OCI-LY7 (cell line): Measurements from ENCODE around the gene ZNF469. TPM values are rescaled to one million over a fixed set of nuclear protein-coding genes. Genes with fewer than 3 reads are reported as not detected.

ENCODE experiments used
- BruUV-seq: library from RNA; stranded (reverse); fragments of 400-500 nt; replicated peaks from 2 replicates; lab custom pipeline; 2021; lab: Mats Ljungman, UMichigan
- CTCF ChIA-PET: fragments of 300-600 bp; sonication (Branson Sonifier 250); formaldehyde crosslinking; loops from one replicate; lab custom pipeline; 2022; ENCODE audit warnings: antibody characterized with exemption; ENCODE audit not compliant: unreplicated experiment; lab: Charles Lee
- POLR2A ChIA-PET: fragments of 300-600 bp; sonication (Branson Sonifier 250); formaldehyde crosslinking; loops from one replicate; lab custom pipeline; 2022; ENCODE audit warnings: antibody characterized with exemption; lab: Charles Lee
- DNase-seq: peaks from one replicate; pipeline ENCODE4 v3.0.0-alpha.2; 2015; ENCODE audit warnings: low spot score
- H2AFZ ChIP-seq: fragments of 200-600 bp; sonication (generic), shearing (Covaris generic); 2 replicates; pipeline ENCODE4 v1.6.1; 2014; ENCODE audit warnings: mild to moderate bottlenecking, antibody characterized with exemption, low read length, moderate library complexity
- H3K27ac ChIP-seq: fragments of 200-600 bp; sonication (generic); 2 replicates; pipeline ENCODE4 v1.5.1; 2014; ENCODE audit warnings: mixed run types, low read depth, mild to moderate bottlenecking, moderate library complexity, low read length, inconsistent platforms; ENCODE audit not compliant: poor library complexity, severe bottlenecking
- H3K36me3 ChIP-seq: fragments of 200-600 bp; sonication (generic); 2 replicates; pipeline ENCODE4 v1.6.1; 2014; ENCODE audit warnings: mild to moderate bottlenecking, antibody characterized with exemption, low read length, moderate library complexity, mixed read lengths; ENCODE audit not compliant: insufficient read depth
- H3K4me1 ChIP-seq: fragments of 200-600 bp; sonication (generic); 2 replicates; pipeline ENCODE4 v1.5.1; 2014; ENCODE audit warnings: mild to moderate bottlenecking, low read length; ENCODE audit not compliant: insufficient read depth, poor library complexity, severe bottlenecking
- H3K4me2 ChIP-seq: fragments of 200-600 bp; sonication (generic); 2 replicates; pipeline ENCODE4 v1.6.1; 2014; ENCODE audit warnings: mild to moderate bottlenecking, low read length
- H3K4me3 ChIP-seq: fragments of 200-600 bp; sonication (generic); 2 replicates; pipeline ENCODE4 v1.5.1; 2014; ENCODE audit warnings: mild to moderate bottlenecking, low read depth, low read length; ENCODE audit not compliant: poor library complexity, severe bottlenecking
- H3K79me2 ChIP-seq: fragments of 200-600 bp; sonication (generic); 2 replicates; pipeline ENCODE4 v1.6.1; 2016; ENCODE audit warnings: low read depth, mild to moderate bottlenecking, low read length, moderate library complexity, mixed read lengths; ENCODE audit not compliant: insufficient read depth
- H3K9me2 ChIP-seq: fragments of 200-600 bp; sonication (generic); 2 replicates; pipeline ENCODE4 v1.6.1; 2016; ENCODE audit warnings: mild to moderate bottlenecking, low read length, mixed read lengths; ENCODE audit not compliant: insufficient read depth
- H3K9me3 ChIP-seq: fragments of 200-600 bp; sonication (generic); 2 replicates; pipeline ENCODE4 v1.6.1; 2014; ENCODE audit warnings: mild to moderate bottlenecking, mixed run types, low read length, mixed read lengths
- H4K20me1 ChIP-seq: fragments of 200-600 bp; sonication (generic); 2 replicates; pipeline ENCODE4 v1.6.1; 2014; ENCODE audit warnings: mild to moderate bottlenecking, antibody characterized with exemption, low read length, moderate library complexity, mixed read lengths; ENCODE audit not compliant: insufficient read depth
- EZH2phosphoT487 ChIP-seq: fragments of 200-600 bp; sonication (generic); IDR thresholded peaks from 2 replicates; pipeline ENCODE4 v1.6.1; 2018; ENCODE audit warnings: low read depth, borderline replicate concordance, mild to moderate bottlenecking, mixed run types, antibody characterized with exemption, low read length, moderate library complexity, mixed read lengths
- intact Hi-C: fragments of 100-400 bp; cut with micrococcal nuclease; formaldehyde crosslinking; loops from one replicate; pipeline ENCODE4 v1.10.0; 2022; ENCODE audit not compliant: unreplicated experiment
- total RNA-seq, 2 experiments: library from RNA; depleted of rRNA in 1 of 2; stranded (reverse); fragments of >200 nt in 1 of 2; shearing (Covaris generic) in 1 of 2; gene quantifications; 2 replicates each; pipeline ENCODE4 v1.2.3, GENCODE V29; 2014 to 2022
- TF ChIP-seq, protein P1 (sequence below): fragments of 200-600 bp; sonication (generic); conservative IDR thresholded peaks from 2 replicates; pipeline ENCODE4 v1.5.1; 2014; ENCODE audit warnings: mild to moderate bottlenecking, antibody characterized with exemption, low read length, moderate library complexity, mixed read lengths

Gene ZNF469
- total RNA-seq, 2 experiments from 2014 or later: under 0.01 TPM; not detected in 1

DNA sequence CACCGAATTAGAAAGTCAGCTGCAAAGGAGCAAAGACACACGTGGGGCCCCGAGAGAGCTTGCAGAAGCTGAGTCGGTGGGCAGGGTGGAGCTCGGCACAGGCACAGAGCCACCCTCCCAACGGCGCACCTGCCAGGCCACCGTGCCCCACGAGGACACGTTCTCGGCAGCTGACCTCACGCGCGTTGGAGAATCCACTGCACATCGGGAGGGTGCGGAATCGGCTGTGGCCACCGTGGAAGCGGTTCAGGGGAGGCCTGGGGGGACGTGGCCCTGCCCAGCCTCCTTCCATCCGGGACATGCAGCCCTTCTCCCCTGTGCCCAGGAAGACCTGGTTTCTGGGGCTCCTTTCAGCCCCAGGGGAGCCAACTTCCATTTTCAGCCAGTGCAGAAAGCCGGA, 49.4 kb downstream of the ZNF469 start:
- ChIA-PET POLR2A (no interaction called here), CTCF (no interaction called here)
- H3K9me3 ChIP-seq: no peaks in the 10 kb centered on the region
- H3K36me3 ChIP-seq: no peaks in the 10 kb centered on the region
- no peak overlapping the region for H3K4me3 ChIP-seq
- no TSS peak for BruUV-seq
- no peak overlapping the region for H3K27ac ChIP-seq
- H3K4me1 ChIP-seq: no peaks in the 10 kb centered on the region
- H3K4me2 ChIP-seq: no peak overlapping the region
- H4K20me1 ChIP-seq: no peaks in the 10 kb centered on the region
- intact Hi-C loops: no loop called here
- TF ChIP-seq, protein P1, sequence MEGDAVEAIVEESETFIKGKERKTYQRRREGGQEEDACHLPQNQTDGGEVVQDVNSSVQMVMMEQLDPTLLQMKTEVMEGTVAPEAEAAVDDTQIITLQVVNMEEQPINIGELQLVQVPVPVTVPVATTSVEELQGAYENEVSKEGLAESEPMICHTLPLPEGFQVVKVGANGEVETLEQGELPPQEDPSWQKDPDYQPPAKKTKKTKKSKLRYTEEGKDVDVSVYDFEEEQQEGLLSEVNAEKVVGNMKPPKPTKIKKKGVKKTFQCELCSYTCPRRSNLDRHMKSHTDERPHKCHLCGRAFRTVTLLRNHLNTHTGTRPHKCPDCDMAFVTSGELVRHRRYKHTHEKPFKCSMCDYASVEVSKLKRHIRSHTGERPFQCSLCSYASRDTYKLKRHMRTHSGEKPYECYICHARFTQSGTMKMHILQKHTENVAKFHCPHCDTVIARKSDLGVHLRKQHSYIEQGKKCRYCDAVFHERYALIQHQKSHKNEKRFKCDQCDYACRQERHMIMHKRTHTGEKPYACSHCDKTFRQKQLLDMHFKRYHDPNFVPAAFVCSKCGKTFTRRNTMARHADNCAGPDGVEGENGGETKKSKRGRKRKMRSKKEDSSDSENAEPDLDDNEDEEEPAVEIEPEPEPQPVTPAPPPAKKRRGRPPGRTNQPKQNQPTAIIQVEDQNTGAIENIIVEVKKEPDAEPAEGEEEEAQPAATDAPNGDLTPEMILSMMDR: no peak
- TF ChIP-seq EZH2phosphoT487: no peak
- no peaks in the 10 kb centered on the region for H3K9me2 ChIP-seq
- H2AFZ ChIP-seq: no peak overlapping the region
- DNase-seq: no peak
- H3K79me2 ChIP-seq: no peaks in the 10 kb centered on the region

Other genes with a start within 250 kb of the ZNF469 start
- 0.98 and 2.1 TPM in 2 replicates for gene ZFPM1, start 70.3 kb downstream of the ZNF469 start, total RNA-seq (2014; rRNA removed; shearing (Covaris generic))
- gene ZFPM1, start 70.3 kb downstream of the ZNF469 start, total RNA-seq (2022): 11.9 and 14.2 TPM in 2 replicates
- 22.2 and 26.6 TPM in 2 replicates for gene ZC3H18, start 187.4 kb downstream of the ZNF469 start, total RNA-seq (2014; rRNA removed; shearing (Covaris generic))
- 72.1 and 79.0 TPM in 2 replicates for gene ZC3H18, start 187.4 kb downstream of the ZNF469 start, total RNA-seq (2022)